ENCODE data around the gene CREB5. TPM values are rescaled to one million over a fixed set of nuclear protein-coding genes. Genes with fewer than 3 reads are reported as not detected.

Gene CREB5
- total RNA-seq, 4 donors from 2014 or later: 16.8 to 22.4 (median 20.9) TPM

DNA sequence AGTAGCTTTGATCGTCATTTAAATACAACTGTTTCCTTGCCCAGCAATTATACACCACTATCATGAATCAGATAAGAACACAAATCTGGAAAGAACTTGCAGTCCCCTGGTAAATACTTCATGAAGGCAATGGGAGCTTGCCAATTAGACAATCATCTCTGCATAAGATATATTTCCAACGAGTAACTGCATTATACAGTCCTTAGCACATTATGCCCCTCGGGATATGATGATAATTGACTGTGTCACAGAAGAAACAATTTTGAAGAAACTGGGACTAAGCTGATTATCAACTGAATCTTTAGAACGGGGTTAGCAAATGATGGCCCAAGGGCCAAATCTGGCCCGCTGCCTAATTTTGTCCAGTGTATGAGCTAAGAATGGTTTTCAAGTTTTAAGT, 390.1 kb downstream of the CREB5 start:
- Histone ChIP-seq H3K4me3 (no peak overlapping the region), H3K36me3 (peaks cover 0 to 16% (median 0%) of the 10 kb centered on the region in 3 donors), H3K9me3 (no peaks in the 10 kb centered on the region), H3K27me3 (no peaks in the 10 kb centered on the region), H3K4me1 (no peaks in the 10 kb centered on the region), H3K27ac (no peak overlapping the region)
- 78 to 80% methylated on average over 5 of the region's 5 CpGs for WGBS, 2 donors
- DNase-seq (ENCODE audit: low spot score in 2 of 2): no peak
- no peak for TF ChIP-seq POLR2A (IDR thresholded peaks at IDR 0.05)
- no peak for TF ChIP-seq EP300 (IDR thresholded peaks at IDR 0.05)
- no peak for TF ChIP-seq CTCF (IDR thresholded peaks at IDR 0.05)

- TF ChIP-seq CTCF (IDR thresholded peaks at IDR 0.05) (no peak), EP300 (IDR thresholded peaks at IDR 0.05) (no peak), POLR2A (IDR thresholded peaks at IDR 0.05) (no peak)
These were observed 391.8 kb downstream of the CREB5 start for GRCh38 chr7:28804157-28804556.

DNA sequence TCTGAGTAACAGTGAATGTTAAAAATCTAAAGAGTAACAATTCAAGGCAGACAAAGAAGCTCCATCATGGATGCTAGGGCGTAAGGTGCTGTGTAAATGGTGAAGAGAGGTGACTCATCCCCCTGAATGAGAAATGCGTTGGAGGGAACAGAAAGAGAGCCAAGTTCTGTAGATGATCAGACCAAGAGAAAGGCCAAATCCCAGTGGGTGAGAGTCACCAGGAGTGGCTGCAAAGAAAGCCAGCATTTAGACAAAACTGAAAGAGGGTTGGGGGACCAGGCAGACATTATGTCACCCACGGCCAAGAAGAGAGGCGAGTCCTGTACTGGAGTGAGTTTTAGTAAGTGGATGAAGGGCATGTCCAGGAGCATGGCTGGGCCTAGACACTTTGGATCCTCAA, 392.7 kb downstream of the CREB5 start:
- H3K9me3 ChIP-seq: no peaks in the 10 kb centered on the region
- TF ChIP-seq POLR2A (IDR thresholded peaks at IDR 0.05) (no peak), EP300 (IDR thresholded peaks at IDR 0.05) (no peak), CTCF (IDR thresholded peaks at IDR 0.05) (no peak)
- 64 to 71% methylated on average over 4 of the region's 4 CpGs for WGBS, 2 donors
- peaks cover 0 to 22% (median 0%) of the 10 kb centered on the region in 3 donors for H3K36me3 ChIP-seq
- no peak overlapping the region for H3K27ac ChIP-seq
- no peaks in the 10 kb centered on the region for H3K4me1 ChIP-seq
- DNase-seq (ENCODE audit: low spot score in 2 of 2): no peak
- H3K4me3 ChIP-seq: no peak overlapping the region
- no peaks in the 10 kb centered on the region for H3K27me3 ChIP-seq

More at GRCh38 chr7:28804157-28804556, 391.8 kb downstream of the CREB5 start:
- Histone ChIP-seq H3K4me1 (no peaks in the 10 kb centered on the region), H3K4me3 (no peak overlapping the region), H3K27ac (no peak overlapping the region), H3K27me3 (no peaks in the 10 kb centered on the region), H3K36me3 (peaks cover 0 to 19% (median 0%) of the 10 kb centered on the region in 3 donors), H3K9me3 (no peaks in the 10 kb centered on the region)
- 97 to 98% methylated on average over 8 of the region's 8 CpGs for WGBS, 2 donors
- DNase-seq (ENCODE audit: low spot score in 2 of 2): no peak

DNA sequence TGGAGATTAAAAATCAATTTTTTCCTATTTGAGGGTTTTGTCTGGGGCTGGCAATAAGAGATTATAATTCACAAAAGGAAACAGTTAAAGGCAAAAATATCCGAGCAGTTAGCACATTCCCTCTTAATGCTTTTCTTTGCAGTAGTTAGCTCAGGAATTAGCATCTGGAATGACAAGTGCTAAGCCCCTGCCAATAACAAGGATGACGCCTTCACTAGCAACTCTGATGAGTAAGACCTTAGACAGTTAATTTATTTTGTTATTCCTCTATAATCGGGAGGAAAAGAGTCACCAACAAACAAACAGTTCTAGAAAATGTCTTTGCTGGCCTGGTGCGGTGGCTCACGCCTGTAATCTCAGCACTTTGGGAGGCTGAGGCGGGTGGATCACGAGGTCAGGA, 394.5 kb downstream of the CREB5 start:
- H3K36me3 ChIP-seq: peaks cover 0 to 22% (median 0%) of the 10 kb centered on the region in 3 donors
- no peak for TF ChIP-seq CTCF (IDR thresholded peaks at IDR 0.05)
- no peak for TF ChIP-seq POLR2A (IDR thresholded peaks at IDR 0.05)
- TF ChIP-seq EP300 (IDR thresholded peaks at IDR 0.05): no peak
- 87 to 89% methylated on average over 7 of the region's 7 CpGs for WGBS, 2 donors

GRCh38 chr7:28807396-28807994, 395.2 kb downstream of the CREB5 start:
- Histone ChIP-seq H3K27ac (no peak overlapping the region), H3K4me1 (no peaks in the 10 kb centered on the region), H3K36me3 (peaks cover 0 to 22% (median 0%) of the 10 kb centered on the region in 3 donors), H3K4me3 (no peak overlapping the region), H3K27me3 (no peaks in the 10 kb centered on the region), H3K9me3 (no peaks in the 10 kb centered on the region)
- no peak for TF ChIP-seq CTCF (IDR thresholded peaks at IDR 0.05)
- no peak for TF ChIP-seq POLR2A (IDR thresholded peaks at IDR 0.05)
- TF ChIP-seq EP300 (IDR thresholded peaks at IDR 0.05): no peak
- no peak for DNase-seq (ENCODE audit: low spot score in 2 of 2)
- 96 to 98% methylated on average over 6 of the region's 6 CpGs for WGBS, 2 donors

More for the DNA sequence above, 394.5 kb downstream of the CREB5 start:
- Histone ChIP-seq H3K27ac (no peak overlapping the region), H3K4me1 (no peaks in the 10 kb centered on the region), H3K4me3 (no peak overlapping the region), H3K27me3 (no peaks in the 10 kb centered on the region), H3K9me3 (no peaks in the 10 kb centered on the region)
- no peak for DNase-seq (ENCODE audit: low spot score in 2 of 2)
